ENCODE data around the gene ASB4. TPM values are rescaled to one million over a fixed set of nuclear protein-coding genes. Genes with fewer than 3 reads are reported as not detected.
"Not testable (repeated sequence)": the region's sequence is repeated elsewhere in the genome, so short reads cannot be mapped to it uniquely, and the experiment has no call there.

ASB4 gene
- total RNA-seq, 2 experiments from 2014 or later, result not detected

GRCh38 chr7:95537468-95537867 is 51.7 kb downstream of the ASB4 start:
- H3K4me1 Mint-ChIP-seq, result no peaks in the 10 kb centered on the region
- H3K36me3 Mint-ChIP-seq (ENCODE audit: low read depth), result no peaks in the 10 kb centered on the region
- no peak overlapping the region for H3K4me3 Mint-ChIP-seq
- POLR2A ChIA-PET, result no interaction called here
- H3K27me3 Mint-ChIP-seq, result peaks cover 26% of the 10 kb centered on the region
- CTCF ChIA-PET, result no interaction called here
- DNase-seq, result no peak
- H3K27ac Mint-ChIP-seq, result no peak overlapping the region
- no peaks in the 10 kb centered on the region for H3K9me3 Mint-ChIP-seq

DNA sequence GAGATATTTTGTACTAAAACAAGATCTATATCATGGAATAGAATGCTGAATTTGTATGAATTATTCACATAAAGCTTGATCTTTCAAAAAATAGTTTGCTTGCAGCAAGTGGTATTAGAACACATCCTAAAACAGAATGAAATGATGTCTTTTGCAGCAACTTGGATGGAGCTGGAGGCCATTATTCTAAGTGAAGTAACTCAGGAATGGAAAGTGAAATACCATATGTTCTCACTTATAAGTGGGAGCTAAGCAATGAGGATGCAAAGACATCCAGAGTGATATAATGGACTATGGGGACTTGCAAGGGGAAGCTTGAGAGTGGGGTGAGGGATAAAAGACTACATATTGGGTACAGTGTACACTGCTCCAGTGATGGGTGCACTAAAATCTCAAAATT is 53.7 kb downstream of the ASB4 start:
- no peaks in the 10 kb centered on the region for H3K4me1 Mint-ChIP-seq
- no peaks in the 10 kb centered on the region for H3K36me3 Mint-ChIP-seq (ENCODE audit: low read depth)
- H3K4me3 Mint-ChIP-seq, result no peak overlapping the region
- ChIA-PET CTCF (interaction anchor here (0.6 to 1.1 kb wide), 2 partner anchors 28 to 231 kb away, joined by 4 read pairs; no protein-coding TSS in a partner anchor), POLR2A (no interaction called here)
- DNase-seq, result no peak
- H3K27ac Mint-ChIP-seq, result no peak overlapping the region
- H3K9me3 Mint-ChIP-seq, result no peaks in the 10 kb centered on the region
- H3K27me3 Mint-ChIP-seq, result peaks cover 31% of the 10 kb centered on the region

DNA sequence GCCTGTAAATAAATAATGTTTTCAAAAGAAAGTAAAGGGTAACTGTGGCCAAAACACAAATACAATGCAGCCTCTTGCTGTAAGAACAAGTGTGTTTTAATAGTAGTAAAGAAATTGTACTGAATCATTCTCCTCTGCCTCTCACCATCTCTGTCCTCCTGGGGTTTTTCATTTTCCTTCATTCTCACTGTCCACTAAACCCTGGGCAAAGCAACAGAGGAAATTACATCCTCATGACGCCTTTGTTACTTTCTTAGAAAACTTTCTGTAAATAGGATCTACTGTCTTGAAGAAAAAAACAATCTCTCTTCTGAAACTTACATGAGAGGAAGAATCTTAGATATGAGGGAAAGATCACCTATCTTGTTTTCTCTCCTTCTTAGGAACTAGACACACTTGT is 54.6 kb downstream of the ASB4 start:
- H3K36me3 Mint-ChIP-seq (ENCODE audit: low read depth), result no peaks in the 10 kb centered on the region
- peaks cover 34% of the 10 kb centered on the region for H3K27me3 Mint-ChIP-seq

GRCh38 chr7:95543312-95543711 is 57.6 kb downstream of the ASB4 start:
- Mint-ChIP-seq H3K27ac (no peak overlapping the region), H3K9me3 (no peaks in the 10 kb centered on the region), H3K36me3 (ENCODE audit: low read depth) (no peaks in the 10 kb centered on the region), H3K4me1 (no peaks in the 10 kb centered on the region), H3K4me3 (no peak overlapping the region), H3K27me3 (peaks cover 23% of the 10 kb centered on the region)
- DNase-seq, result no peak
- ChIA-PET CTCF (no interaction called here), POLR2A (no interaction called here)

More for the DNA sequence above, 54.6 kb downstream of the ASB4 start:
- Mint-ChIP-seq H3K9me3 (no peaks in the 10 kb centered on the region), H3K27ac (no peak overlapping the region), H3K4me1 (no peaks in the 10 kb centered on the region), H3K4me3 (no peak overlapping the region)
- ChIA-PET POLR2A (no interaction called here), CTCF (no interaction called here)
- DNase-seq, result no peak

DNA sequence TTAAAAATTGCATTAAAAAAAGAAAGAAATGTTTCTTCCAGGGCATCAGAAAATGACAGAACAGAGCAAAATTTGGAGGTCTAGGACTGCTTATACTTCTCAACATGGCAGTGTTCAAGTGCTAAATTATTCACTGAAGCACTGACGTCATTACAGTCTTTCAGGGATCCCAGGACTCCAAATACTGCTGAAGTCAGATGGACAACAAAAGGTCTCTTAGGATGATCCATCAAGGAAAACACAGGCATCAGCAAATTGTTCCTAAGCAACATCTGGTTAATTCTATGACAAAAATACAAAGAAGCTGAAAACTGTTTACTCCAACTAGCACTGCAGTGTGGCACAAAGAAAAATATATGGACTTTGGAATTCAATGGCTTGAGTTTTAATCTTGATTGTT is 58.4 kb downstream of the ASB4 start:
- Mint-ChIP-seq H3K9me3 (no peaks in the 10 kb centered on the region), H3K36me3 (ENCODE audit: low read depth) (no peaks in the 10 kb centered on the region), H3K4me1 (no peaks in the 10 kb centered on the region), H3K27ac (no peak overlapping the region), H3K4me3 (no peak overlapping the region), H3K27me3 (peaks cover 21% of the 10 kb centered on the region)
- ChIA-PET CTCF (no interaction called here), POLR2A (no interaction called here)
- no peak for DNase-seq

DNA sequence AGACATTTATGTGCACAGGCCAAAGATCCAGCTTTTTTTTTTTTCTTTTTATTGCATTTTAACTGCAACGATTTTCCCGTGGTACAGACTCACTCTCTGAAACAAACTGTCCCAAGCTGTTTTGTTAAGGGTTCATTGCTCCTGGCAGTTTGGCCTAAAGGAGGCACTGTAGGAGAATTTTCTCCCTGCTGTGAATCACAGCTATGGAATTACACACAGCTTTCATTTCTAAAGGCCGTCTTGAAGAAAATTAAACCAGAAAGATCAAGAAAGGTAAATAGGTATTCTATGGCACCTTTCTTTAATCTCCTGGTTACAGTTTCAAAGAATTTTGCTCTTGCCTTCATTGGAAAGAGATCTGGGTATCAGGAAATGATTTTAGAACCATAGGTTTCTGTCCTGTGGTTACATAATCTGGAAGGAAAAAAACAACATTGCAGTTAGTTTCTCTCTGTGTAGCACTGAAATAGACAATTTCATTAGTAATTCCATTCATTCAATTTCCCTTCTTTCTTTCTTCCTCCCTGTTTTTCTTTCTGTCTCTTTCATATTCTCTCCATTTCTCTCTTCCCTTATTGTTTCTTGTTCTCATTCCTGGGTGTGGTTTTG is 59.4 kb downstream of the ASB4 start:
- peaks cover 14% of the 10 kb centered on the region for H3K27me3 Mint-ChIP-seq
- no peak overlapping the region for H3K4me3 Mint-ChIP-seq
- POLR2A ChIA-PET, result no interaction called here
- no peaks in the 10 kb centered on the region for H3K9me3 Mint-ChIP-seq
- H3K4me1 Mint-ChIP-seq, result no peaks in the 10 kb centered on the region
- CTCF ChIA-PET, result no interaction called here
- H3K27ac Mint-ChIP-seq, result no peak overlapping the region
- no peak for DNase-seq
- no peaks in the 10 kb centered on the region for H3K36me3 Mint-ChIP-seq (ENCODE audit: low read depth)

- Mint-ChIP-seq H3K9me3 (no peaks in the 10 kb centered on the region), H3K4me1 (no peaks in the 10 kb centered on the region), H3K36me3 (ENCODE audit: low read depth) (no peaks in the 10 kb centered on the region), H3K4me3 (no peak overlapping the region), H3K27ac (no peak overlapping the region), H3K27me3 (peaks cover 14% of the 10 kb centered on the region)
- ChIA-PET POLR2A (no interaction called here), CTCF (no interaction called here)
- no peak for DNase-seq
These were observed 59.9 kb downstream of the ASB4 start for GRCh38 chr7:95545673-95546072.

DNA sequence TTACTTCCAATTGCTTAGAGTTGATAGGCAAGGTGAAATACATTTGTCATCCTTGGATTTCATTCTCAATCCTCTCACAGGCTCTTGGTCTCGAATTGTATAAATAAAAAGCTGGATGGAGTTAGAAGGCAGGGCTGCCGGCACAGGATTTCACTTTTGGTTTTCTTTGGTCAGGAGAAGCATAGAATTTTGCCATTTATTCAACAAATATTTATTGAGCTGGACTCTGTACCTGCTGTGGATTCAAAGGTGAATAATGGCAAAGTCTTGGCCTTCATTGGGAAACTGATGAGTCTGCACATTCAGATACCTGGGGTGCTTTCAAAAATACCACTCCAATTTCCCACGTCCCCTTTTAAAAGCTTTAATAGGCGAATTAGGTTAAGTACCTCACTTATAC is 60.9 kb downstream of the ASB4 start:
- CTCF ChIA-PET, result no interaction called here
- H3K9me3 Mint-ChIP-seq, result no peaks in the 10 kb centered on the region
- H3K4me3 Mint-ChIP-seq, result no peak overlapping the region
- H3K4me1 Mint-ChIP-seq, result no peaks in the 10 kb centered on the region
- no peak overlapping the region for H3K27ac Mint-ChIP-seq
- no peaks in the 10 kb centered on the region for H3K36me3 Mint-ChIP-seq (ENCODE audit: low read depth)
- peaks cover 12% of the 10 kb centered on the region for H3K27me3 Mint-ChIP-seq
- POLR2A ChIA-PET, result no interaction called here
- no peak for DNase-seq

DNA sequence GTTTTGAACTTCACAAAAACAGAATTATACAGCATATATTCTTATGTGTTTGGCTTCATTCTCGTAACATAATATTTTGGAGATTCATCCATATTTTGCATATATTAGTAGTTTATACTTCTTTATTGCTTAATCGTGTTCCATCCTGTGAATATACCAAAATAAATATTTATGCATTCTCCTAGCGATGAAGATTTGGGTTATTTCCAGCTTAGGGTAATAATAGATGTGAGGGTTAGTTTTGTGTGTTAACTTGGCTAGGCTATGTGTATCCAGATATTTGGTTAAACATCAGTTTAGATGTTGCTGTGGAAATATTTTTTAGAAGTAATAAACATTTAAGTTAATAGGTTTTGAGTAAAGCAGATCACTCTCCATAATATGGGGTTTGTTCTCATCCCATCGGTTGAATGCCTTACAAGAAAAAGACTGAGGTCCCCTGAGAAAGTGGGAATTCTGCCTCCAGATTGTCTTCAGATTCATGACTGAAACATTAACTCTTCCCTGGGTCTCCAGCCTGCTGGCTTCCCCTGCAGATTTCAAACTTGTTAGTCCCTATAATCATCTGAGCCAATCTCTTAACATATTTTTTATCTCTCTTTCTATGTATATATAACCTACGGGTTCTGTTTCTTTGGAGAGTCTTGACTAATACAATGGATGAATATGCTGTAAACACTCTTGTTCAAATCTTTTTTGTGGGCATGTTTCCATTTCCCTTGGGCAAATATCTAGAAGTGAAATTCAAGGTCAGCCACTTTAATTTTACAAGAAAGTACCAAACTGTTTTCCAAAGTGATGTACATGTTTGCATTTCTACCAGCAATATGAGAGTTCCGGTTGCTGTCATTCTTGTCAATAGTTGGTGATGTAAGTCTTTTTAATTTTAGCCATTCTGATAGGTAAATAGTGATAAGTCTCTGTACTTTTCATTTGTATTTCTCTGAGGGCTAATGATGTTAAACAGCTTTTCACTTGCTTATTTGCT is 61.9 kb downstream of the ASB4 start:
- no peaks in the 10 kb centered on the region for H3K36me3 Mint-ChIP-seq (ENCODE audit: low read depth)
- no peak overlapping the region for H3K4me3 Mint-ChIP-seq
- no peaks in the 10 kb centered on the region for H3K4me1 Mint-ChIP-seq
- no peaks in the 10 kb centered on the region for H3K9me3 Mint-ChIP-seq
- ChIA-PET POLR2A (no interaction called here), CTCF (no interaction called here)
- no peak overlapping the region for H3K27ac Mint-ChIP-seq
- peaks cover 11% of the 10 kb centered on the region for H3K27me3 Mint-ChIP-seq
- DNase-seq, result no peak

GRCh38 chr7:95549818-95550529 is 64.2 kb downstream of the ASB4 start:
- no peaks in the 10 kb centered on the region for H3K36me3 Mint-ChIP-seq (ENCODE audit: low read depth)
- H3K9me3 Mint-ChIP-seq, result no peaks in the 10 kb centered on the region
- ChIA-PET CTCF (interaction anchor here (0.7 kb wide), 1 partner anchor 104 kb away, joined by 3 read pairs; no protein-coding TSS in a partner anchor), POLR2A (no interaction called here)
- H3K27ac Mint-ChIP-seq, result no peak overlapping the region
- peaks cover 5% of the 10 kb centered on the region for H3K27me3 Mint-ChIP-seq
- H3K4me3 Mint-ChIP-seq, result no peak overlapping the region
- H3K4me1 Mint-ChIP-seq, result no peaks in the 10 kb centered on the region
- no peak for DNase-seq

GRCh38 chr7:95550546-95550945 is 64.8 kb downstream of the ASB4 start:
- Mint-ChIP-seq H3K27ac (no peak overlapping the region), H3K27me3 (peaks cover 2% of the 10 kb centered on the region), H3K4me1 (no peaks in the 10 kb centered on the region), H3K9me3 (no peaks in the 10 kb centered on the region), H3K36me3 (ENCODE audit: low read depth) (no peaks in the 10 kb centered on the region), H3K4me3 (no peak overlapping the region)
- ChIA-PET CTCF (no interaction called here), POLR2A (no interaction called here)
- no peak for DNase-seq

- H3K9me3 Mint-ChIP-seq; POLR2A ChIA-PET; H3K4me3 Mint-ChIP-seq; H3K4me1 Mint-ChIP-seq; H3K36me3 Mint-ChIP-seq (ENCODE audit: low read depth); H3K27me3 Mint-ChIP-seq; DNase-seq; H3K27ac Mint-ChIP-seq: not testable (repeated sequence)
- CTCF ChIA-PET, result interaction anchor here (1.1 kb wide), 1 partner anchor 12 kb away, joined by 3 read pairs; no protein-coding TSS in a partner anchor
These were observed 66.5 kb downstream of the ASB4 start for GRCh38 chr7:95552010-95552926.

Measured in activated CD4-positive, alpha-beta T cell treated with anti-CD3 and anti-CD28 coated beads, Interleukin-2, amount 10 ng/mL, durations not matched to agents 7 days and 5 days (primary cell).